ENCODE results near the gene ATP8A1.

- TF ChIP-seq, protein P1, sequence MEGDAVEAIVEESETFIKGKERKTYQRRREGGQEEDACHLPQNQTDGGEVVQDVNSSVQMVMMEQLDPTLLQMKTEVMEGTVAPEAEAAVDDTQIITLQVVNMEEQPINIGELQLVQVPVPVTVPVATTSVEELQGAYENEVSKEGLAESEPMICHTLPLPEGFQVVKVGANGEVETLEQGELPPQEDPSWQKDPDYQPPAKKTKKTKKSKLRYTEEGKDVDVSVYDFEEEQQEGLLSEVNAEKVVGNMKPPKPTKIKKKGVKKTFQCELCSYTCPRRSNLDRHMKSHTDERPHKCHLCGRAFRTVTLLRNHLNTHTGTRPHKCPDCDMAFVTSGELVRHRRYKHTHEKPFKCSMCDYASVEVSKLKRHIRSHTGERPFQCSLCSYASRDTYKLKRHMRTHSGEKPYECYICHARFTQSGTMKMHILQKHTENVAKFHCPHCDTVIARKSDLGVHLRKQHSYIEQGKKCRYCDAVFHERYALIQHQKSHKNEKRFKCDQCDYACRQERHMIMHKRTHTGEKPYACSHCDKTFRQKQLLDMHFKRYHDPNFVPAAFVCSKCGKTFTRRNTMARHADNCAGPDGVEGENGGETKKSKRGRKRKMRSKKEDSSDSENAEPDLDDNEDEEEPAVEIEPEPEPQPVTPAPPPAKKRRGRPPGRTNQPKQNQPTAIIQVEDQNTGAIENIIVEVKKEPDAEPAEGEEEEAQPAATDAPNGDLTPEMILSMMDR (IDR thresholded peaks at IDR 0.05): no peak
- TF ChIP-seq POLR2A (IDR thresholded peaks at IDR 0.05): no peak
These were observed 46.0 kb upstream of the ATP8A1 start for GRCh38 chr4:42702895-42703294.

All from right lobe of liver (tissue), 4 donors.